ENCODE measurements around the gene PLA2G2A.
"Not testable (repeated sequence)": the region's sequence is repeated elsewhere in the genome, so short reads cannot be mapped to it uniquely, and the experiment has no call there.

Gene PLA2G2A

DNA sequence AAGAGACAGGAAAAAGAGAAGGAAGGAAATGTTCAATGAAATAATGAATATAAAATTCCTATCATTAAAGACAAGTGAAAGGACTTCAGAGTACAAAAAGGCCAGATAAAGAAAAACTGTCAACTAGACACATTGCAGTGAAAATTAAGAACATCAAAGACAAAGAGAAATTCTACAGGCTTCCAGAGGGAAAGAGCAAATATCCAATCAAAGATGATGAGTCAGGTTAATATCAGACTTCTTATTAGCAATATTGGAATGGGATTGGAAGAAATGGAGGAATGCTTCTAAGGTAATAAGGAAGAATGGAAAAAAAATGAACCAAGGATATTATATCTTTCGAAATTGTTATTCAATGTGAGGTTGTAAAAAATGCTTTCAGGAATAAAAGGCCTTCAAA is 7.8 kb downstream of the PLA2G2A start:
- DNase-seq, result no peak

DNA sequence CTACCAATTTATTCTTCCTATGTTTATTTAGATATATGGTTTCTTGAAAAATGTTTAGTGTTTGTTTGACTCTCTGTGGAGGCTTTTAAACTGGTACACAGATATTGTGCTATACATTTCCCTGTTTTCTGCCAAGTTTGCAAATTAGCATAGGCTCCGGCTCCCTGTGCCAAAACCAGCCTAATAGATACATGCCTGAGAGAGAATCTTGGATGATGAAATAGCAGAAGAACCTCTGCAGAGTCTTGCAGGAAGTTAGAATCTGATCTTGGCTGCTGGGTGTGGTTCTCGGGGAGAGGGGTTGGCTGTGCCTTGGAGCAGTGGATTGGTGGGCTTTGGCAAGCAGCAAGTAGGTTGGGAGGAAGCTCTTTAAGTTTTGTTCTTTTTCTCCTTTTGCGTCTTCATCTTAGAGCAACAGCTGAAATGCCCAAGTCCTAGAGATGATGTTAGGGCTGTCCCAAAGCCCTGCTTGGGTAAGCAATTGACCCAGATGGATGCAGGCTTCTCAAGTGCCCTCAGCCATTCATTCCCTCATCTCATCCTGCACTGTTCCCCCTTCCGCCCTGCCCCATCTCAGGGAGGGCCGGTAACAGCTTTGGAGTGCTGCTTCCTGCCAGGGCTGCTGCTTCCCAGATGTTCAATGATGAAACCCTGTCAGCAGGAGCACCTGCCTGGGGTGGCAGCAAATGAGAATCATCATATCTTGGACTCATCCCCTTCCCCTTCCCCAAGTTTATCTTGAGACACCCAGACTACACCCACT is 9.3 kb downstream of the PLA2G2A start:
- DNase-seq, result no peak

DNA sequence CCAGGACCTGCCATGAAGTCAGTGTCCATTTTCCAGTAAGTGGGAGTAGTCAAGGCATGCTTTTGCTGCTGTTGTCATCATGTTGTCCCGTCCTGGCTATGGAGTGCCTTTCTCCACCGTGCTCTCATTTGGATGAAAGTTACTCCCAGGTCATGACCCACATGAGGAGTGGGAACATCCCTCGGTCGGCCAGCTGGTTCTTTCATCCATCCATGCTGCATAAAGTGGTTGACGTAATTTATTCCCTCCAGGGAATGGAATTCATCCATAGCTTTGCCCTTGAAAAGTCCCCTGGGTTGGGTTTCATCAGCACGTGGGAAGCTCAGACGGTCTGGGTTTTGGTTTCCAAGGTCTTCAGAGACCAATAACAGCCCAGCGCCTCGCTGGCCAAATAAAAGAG is 11.6 kb downstream of the PLA2G2A start:
- DNase-seq, result no peak

DNA sequence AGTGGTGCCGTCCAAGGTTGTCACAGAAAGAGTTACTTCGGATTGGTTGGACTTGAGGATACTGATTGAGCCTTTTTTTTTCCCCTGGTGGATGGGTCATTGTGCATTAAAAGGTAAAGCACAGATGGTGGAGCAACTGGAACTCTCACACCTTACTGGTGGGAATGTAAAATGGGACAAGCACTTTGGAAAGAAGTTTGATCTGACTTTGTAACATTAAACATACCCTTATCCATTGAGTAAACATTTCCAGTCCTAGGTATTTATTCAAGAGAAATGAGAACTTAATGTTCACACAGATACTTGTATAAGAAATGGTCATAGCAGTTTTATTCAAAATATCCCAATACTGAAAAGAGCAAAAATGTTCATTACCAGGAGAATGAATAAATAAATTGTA is 14.9 kb downstream of the PLA2G2A start:
- no peak for DNase-seq

DNA sequence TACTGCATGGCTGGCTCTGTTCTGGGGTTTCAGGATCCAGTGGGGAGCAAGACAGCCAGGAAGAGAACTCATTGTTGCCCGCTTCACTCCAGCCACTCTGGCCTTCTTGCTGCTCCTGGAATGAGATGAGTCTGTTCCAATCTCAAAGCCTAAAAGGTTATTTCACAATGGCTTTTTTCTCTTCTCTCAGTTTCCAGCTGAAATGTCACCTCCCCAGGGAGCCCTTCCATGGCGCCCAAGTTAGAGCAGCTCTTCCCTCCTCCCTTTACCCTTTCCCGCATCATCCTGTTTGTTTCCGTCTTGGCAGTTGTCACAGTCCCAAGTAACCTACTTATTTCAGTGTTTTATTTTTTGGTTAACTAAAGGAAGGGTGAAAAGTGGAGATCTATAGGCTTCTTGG is 15.8 kb downstream of the PLA2G2A start:
- DNase-seq, result no peak

DNA sequence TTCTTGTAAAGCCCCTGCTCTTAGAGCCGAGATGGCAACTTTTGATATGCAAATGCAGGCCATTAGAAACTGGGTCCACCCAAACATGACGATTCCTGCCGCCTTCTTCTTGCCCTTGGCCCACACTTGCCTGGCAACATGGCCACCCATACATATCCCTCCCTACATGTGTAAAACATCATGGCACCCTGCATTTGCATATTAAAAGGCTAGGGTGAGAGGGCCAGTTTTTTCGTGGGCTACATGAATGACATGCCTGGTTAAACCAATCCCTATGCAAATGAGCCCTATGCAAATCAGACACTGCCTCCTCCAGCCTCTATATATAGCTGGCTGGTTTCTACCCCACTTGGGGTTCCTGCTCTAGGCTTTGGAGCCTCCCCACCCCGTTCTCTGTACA is 18.8 kb downstream of the PLA2G2A start:
- no peak for DNase-seq

DNA sequence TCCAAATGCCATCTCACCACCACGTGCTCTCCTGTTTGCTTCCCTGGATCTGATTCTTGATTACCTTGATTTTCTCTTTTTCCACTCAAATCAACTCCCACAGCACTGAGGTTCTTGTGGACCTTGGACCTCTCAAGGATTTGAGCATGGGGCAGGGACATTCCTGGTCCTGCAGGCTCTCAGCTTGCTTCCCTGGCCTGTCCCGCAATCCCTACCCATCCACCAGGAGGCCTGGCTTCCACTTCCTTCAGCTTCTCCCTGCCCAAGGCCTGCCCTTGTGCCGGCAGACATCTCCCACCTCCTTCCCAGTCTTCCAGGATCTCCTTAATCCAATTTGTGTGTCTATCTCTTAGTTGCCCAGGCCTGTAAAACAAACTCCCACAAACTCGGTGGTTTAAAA is 21.6 kb downstream of the PLA2G2A start:
- DNase-seq, result no peak

DNA sequence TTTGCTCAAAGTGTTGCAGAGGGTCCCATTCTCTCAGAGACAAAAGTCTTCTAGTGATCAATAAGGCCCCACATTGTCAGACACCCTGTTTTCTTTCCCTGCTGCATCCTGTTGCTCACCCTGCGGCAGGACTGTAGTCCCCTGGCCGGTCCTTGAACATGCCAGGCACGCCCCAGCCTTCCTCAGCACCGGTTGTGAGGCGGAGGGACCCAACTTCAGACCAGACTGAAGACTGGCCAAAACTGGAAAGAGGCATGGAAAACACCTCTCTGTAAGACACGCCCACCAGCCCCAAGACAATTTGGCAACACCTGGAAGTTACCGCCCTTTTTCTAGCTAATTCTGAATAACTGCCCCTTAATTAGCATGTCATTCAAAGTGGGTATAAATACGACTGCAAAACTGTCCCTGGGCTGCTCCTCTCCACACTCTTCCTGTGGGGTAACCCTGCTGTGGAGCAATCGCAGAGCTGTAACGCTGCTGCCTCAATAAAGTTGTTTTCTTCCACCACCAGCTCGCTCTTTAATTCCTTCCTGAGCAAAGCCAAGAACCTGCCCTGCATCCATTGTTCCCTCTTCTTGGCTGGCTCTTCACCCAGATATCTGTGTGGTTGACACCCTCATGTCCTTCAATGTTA is 23.8 kb downstream of the PLA2G2A start:
- no peak for DNase-seq

DNA sequence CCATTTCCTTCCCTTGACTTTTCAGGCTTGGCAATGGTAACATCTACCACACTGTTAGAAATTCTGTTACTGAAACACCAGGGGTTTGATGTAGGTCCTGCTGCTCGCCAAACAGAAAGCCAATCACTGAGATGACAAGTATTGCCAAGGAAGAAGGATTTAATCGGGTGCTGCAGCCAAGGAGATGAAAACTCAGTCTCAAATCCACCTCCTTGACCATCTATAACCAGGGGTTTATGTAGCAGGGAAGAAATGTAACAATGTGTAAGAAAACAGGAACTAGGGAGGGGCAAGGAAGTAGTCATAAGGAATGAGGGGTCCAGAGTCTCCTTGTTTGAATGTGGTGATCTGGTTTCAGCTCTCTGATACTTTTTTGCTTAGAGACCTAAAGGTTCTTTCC is 25.4 kb downstream of the PLA2G2A start:
- no peak for DNase-seq

DNA sequence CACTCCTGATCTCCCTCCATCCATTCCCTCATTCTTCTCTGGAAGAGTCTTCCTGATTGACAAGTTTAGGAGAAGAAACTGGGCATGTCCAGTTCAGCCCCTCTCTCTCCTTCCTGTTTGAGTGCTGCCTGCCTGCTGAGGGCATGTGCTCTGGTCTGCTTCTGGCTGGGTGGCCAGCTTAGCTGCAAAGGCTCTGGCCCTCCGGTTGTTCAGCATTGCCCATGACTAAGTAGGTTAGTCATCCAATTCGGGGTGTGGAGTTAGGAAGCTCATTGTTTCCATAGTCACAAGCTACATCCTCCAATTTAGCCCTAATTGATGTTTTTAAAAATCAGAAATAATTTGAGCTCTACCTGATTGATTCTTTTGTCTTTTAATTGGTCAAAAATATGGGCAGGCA is 30.4 kb downstream of the PLA2G2A start:
- DNase-seq, result no peak

DNA sequence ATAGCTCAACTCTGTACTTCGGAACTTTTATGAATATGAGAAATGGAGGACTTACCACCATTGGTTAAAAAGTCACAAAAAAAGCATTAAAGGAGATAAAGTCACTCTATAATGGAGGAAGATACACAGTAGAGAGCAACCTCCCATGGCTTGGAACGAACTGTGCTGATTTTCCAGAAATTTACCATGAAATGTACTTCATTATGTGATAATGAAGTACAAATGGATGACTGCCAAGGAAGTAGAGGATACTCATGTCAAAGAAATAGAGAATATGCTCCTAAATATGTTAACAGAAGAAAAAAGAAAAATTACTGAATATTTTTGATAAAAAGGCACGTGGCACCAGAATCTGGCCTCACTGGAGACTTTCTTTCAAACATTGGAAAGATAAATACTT is 32.4 kb downstream of the PLA2G2A start:
- DNase-seq, result no peak

DNA sequence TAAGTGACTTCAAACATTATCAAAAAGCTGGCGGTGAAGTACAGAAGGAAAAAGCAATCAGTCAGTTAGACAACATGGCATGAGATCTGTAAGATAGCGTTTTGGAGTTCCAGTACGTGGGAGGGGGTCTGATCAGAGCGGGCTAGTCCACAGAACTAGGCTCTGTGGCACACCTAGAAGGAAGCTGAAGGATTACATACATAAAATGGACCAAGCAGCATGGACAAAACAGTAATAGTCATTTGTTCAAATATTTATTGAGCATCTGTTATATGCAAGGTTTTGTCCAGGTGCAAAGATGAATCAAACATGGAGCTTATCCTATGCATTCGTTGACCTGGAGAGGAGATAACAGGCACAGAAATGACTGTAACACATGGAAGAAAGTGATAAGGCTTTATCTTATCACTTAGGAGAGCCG is 33.1 kb downstream of the PLA2G2A start:
- no peak for DNase-seq

DNA sequence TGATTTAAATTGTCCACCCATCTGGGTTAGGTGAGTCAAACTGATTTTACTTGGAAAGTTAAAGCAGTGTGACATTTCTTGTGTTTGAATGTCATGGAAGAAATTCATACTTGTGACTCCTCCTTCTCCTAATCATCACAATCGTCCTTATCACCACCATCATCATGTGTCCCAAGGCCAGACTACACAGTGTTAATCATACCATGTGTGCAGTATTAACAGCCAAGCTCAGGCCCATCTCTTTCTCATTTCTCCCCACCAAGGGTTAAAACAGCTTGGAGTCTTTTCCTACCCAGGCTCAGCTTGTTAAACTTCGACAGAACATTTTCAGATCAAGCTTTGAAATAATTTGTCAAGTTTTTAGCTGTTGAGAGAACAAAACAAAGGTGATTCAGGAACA is 33.5 kb downstream of the PLA2G2A start:
- no peak for DNase-seq

DNA sequence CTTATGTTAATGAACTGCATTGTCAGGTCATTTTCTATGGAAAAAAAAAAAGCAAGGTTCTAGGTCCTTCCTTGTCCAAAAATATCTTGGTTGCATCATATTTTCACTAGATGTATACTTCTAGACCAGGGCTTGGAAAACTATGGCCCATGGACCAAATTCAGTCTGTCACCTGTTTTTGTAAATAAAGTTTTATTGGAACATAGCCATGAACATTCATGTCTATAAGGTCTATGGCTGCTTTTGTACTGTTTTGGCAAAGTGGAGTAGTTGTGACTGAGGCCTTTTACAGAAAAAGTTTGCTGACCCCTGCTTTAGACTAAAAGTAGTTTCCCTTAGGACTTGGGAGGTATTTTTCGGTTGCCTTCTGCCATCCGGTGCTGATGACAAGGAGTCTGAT is 36.8 kb downstream of the PLA2G2A start:
- DNase-seq, result no peak

DNA sequence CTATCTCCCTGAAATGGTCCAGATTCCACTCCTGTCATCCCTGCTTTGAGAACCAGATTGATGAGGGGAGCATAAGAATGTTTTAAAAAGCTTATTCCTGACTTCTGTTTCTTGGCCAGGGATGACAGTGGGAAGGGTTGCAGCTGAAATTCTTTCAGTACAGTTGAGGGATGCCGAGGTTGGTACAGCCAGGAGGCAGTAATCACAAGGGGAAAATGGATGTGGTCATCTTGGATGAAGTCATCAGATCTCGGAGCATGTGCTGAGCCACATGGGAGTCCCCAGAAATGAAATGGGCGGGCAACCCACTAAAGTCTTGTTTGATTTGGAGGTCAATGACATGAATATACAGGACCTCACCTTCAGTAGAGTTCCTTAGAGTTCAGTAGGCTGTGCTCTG is 37.3 kb downstream of the PLA2G2A start:
- no peak for DNase-seq

DNA sequence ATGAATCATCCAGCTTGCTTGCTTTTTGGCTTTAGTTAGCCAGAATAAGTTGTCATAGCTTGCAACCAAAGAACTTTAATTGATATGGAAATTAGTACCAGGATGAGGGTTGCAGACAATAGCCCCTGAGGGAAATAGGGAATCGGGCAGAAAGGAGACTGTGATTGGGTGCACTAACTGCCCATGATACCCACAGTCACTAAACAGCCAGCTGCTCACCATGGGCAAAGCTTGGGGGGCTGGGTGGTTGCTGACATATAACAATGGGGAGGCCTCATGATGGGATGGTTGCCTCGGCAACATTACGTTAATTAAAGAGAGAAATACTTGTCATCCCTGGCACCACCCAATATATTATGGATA is 38.2 kb downstream of the PLA2G2A start:
- DNase-seq, result no peak

DNA sequence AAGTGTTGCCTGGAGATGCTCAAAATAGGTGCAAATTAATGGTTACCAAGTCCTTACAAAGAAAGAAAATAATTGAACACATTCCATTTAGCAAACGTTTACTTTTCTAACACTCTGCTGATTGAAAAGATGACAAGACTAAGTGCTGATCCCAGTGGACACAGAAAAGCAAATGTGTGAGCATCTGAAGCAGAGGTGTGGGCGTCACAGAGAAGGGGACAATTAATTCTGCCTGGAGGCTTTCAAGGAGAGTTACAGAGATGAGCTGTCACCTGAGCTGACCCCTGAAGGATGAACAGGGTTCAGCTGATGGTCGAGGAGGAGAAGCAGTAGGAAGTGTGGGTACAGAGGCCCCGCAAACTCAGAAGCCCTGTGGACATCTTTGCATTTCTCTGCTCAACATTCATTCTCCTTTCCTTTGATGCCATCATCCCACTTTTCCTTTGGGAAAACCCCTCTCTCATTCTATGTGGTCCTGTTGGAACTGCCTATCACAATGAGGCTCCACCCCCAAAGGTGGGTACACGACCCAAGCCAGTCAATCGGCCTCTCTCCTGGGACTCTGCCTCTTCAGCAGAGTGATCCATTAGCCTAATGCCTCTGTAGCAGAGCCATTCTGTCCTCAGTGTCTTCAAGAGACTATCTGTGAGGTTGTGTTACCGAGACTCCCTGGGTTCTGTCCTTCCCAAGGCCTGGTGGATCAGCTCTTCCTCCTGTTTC is 38.8 kb downstream of the PLA2G2A start:
- no peak for DNase-seq

DNA sequence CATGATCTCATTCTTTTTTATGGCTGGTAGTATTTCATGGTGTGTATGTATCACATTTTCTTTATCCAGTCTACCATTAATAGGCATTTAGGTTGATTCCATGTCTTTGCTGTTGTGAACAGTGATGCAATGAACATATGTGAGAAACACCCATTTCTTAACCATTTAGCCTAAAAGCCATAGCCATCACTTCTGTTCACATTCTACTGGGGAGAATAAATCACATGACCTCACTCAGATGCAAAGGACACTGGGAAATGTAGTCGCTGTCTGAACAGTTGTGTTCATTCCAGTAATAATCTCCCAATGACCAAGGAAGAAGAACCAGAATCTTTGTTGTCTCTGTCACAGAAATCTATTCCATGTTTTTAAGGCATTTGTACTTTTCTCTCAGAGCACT is 40.9 kb downstream of the PLA2G2A start:
- DNase-seq, result no peak

DNA sequence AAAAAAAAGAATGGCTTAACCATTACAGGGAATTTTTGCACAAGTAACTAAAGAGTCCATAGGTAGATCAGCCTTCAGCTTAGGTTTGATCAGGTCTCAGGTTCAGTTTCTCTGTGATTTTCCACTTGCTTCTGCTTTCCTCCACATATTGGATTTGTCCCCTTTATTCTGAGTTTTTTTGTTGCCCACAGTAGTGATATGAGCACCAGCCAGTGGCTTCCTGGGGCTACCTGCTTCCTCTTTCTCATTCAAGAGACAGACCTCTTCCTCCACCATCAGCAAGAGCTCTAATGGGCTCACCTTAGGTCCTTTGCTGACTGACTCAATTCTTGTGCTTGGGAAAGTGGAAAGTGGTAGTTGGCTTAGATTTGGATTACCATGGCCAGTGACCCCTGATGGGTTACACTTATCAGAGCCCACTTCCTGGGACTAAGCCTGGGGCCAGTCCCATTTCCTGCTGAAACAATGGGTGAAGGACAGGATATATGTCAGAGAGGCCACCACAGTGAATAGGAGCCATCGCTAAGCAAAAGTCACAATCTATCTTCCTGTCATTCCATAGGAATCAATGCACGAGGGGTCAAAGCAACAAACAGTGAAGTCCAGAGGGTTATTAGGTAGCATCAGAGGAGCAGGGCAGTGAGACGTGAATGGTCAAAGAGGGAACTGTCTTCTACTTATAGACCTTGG is 43.2 kb downstream of the PLA2G2A start:
- DNase-seq, result no peak

DNA sequence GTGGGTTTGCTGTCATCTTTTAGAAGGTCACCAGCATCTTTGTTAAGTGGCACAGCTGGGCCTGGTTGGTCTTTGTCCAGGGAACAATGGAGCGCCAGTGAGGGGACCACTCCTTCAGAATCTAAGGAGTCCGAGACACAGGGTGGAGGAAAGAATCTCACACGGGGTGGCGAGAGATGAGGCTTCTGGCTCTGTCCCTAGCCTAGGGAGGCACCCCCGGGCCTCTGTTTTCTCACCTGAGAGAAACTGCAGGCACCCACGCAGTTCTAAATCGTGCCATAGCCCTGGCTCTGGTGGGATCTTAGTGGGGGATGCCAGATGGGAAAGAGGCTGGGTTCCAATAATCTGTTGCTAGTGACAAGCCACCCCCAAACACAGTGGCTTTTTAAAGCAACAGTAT is 45.1 kb downstream of the PLA2G2A start:
- DNase-seq, result no peak

DNA sequence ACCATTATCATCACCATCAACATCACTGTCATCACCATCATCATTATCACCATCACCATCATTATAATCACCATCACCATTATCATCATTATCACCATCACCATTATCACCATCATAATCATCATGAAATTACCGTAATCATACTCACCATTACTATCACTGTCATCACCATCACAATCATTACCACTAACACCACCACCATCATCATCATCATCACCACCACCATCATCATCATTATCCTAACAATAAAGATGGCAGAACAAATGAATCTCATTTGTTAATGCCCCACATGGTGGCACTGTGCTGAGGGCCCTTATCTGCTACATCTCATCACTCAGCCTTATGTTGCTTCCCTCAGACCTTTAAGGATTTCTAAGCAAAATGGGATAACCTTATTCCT is 46.6 kb downstream of the PLA2G2A start:
- DNase-seq, result no peak

DNA sequence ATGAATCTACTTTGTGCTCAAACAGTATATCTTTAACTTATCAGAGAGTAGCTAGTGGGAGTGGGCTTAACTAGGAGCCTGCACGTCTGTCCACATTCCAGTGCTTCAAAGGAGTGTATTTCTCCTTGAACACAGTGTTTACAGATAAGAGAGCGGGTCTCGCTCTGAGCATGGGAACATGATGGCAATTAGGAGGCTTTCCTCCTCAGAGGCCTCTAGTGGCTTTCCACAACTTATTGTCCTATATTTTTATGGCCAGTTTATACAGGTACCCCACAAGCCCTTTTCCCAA is 52.3 kb downstream of the PLA2G2A start:
- DNase-seq, result not testable (repeated sequence)

DNA sequence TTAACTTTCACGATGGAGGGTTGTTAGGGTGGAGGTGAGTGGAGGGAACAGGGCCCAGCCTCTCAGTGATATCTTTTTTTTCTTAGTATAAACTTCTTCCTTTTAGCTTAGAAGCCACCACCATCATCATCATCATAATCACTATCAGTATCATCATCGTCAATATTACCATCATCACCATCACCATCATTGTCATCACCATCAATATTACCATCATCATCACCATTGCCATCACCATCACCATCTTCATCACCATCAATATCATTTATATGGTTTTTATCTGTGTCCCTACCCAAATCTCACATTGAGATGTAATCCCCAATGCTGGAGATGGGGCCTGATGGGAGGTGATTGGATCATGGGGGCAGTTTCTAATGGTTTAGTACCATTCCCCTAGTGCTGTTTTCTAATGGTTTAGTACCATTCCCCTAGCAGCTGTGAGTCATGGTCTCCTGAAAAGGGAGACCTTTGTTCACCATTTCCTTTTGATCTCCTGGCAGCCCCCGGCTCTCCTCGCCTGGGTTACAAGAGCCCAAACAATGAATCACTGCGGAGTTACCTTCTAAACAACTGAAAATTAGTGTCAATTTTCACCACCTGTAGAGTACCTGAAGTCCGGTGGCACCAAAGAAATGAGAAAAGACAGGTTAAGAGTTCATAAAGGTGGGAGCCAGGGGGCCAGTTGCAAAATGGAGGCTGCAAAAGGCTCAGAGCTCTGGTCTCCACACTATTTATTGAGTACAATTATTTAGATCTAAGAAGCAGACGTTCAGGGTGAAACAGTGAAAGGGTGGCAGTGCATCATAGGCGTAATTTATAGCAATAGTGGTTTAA is 52.9 kb downstream of the PLA2G2A start:
- no peak for DNase-seq
